Measurements from ENCODE around the gene MRPS21. TPM values are rescaled to one million over a fixed set of nuclear protein-coding genes. Genes with fewer than 3 reads are reported as not detected.
"Not testable (repeated sequence)": the region's sequence is repeated elsewhere in the genome, so short reads cannot be mapped to it uniquely, and the experiment has no call there.

MRPS21 gene
- total RNA-seq, 1 donor from 2014 or later: 67.8 TPM

GRCh38 chr1:150273311-150273710 lies 20.4 kb upstream of the MRPS21 start:
- intact Hi-C loops (cut with DNase I): no loop called here
- no peak for DNase-seq (ENCODE audit: low spot score)

- DNase-seq (ENCODE audit: low spot score): no peak
- intact Hi-C loops (cut with DNase I): loop anchor here (5.0 kb wide), 1 partner anchor 82 kb away; the partner anchor contains the start of gene RPRD2
These were observed 13.4 kb upstream of the MRPS21 start for GRCh38 chr1:150280138-150280707.

GRCh38 chr1:150281221-150281757 lies 12.4 kb upstream of the MRPS21 start:
- no peak for DNase-seq (ENCODE audit: low spot score)
- intact Hi-C loops (cut with DNase I): loop anchor here (5.0 kb wide), 1 partner anchor 81 kb away; the partner anchor contains the start of gene RPRD2

- intact Hi-C loops (cut with DNase I): loop anchor here (1.0 to 5.0 kb wide), 3 partner anchors 14 to 80 kb away; partner anchors contain the start of gene RPRD2
These were observed 11.7 kb upstream of the MRPS21 start, which contains the start of gene CIART for GRCh38 chr1:150281758-150282557. Gene CIART (plus strand): TSS chr1:150282554. CDS start chr1:150283268, 714 bp downstream.

GRCh38 chr1:150282558-150282958 lies 11.1 kb upstream of the MRPS21 start:
- intact Hi-C loops (cut with DNase I): loop anchor here (1.0 to 5.0 kb wide), 3 partner anchors 14 to 80 kb away; partner anchors contain the start of gene RPRD2

More at GRCh38 chr1:150281758-150282557, 11.7 kb upstream of the MRPS21 start, which contains the start of gene CIART:
- peak; percentile 95 for DNase-seq (ENCODE audit: low spot score)

GRCh38 chr1:150283260-150283659 lies 10.4 kb upstream of the MRPS21 start:
- intact Hi-C loops (cut with DNase I): loop anchor here (5.0 kb wide), 1 partner anchor 79 kb away; the partner anchor contains the start of gene RPRD2
- no peak for DNase-seq (ENCODE audit: low spot score)

More at GRCh38 chr1:150282558-150282958, 11.1 kb upstream of the MRPS21 start:
- DNase-seq (ENCODE audit: low spot score): no peak

- intact Hi-C loops (cut with DNase I): no loop called here
- DNase-seq (ENCODE audit: low spot score): no peak
These were observed 5.3 kb upstream of the MRPS21 start for GRCh38 chr1:150288382-150288781.

GRCh38 chr1:150288822-150289221 lies 4.8 kb upstream of the MRPS21 start:
- intact Hi-C loops (cut with DNase I): no loop called here
- DNase-seq (ENCODE audit: low spot score): no peak

- DNase-seq (ENCODE audit: low spot score): no peak
- intact Hi-C loops (cut with DNase I): no loop called here
These were observed 1.8 kb downstream of the MRPS21 start for GRCh38 chr1:150295476-150295875.

GRCh38 chr1:150299716-150300115 lies 6.1 kb downstream of the MRPS21 start:
- intact Hi-C loops (cut with DNase I): no loop called here
- no peak for DNase-seq (ENCODE audit: low spot score)

GRCh38 chr1:150302338-150302737 lies 8.7 kb downstream of the MRPS21 start:
- DNase-seq (ENCODE audit: low spot score): no peak
- intact Hi-C loops (cut with DNase I): no loop called here

- no peak for DNase-seq (ENCODE audit: low spot score)
- intact Hi-C loops (cut with DNase I): no loop called here
These were observed 9.2 kb downstream of the MRPS21 start for GRCh38 chr1:150302902-150303301.

- DNase-seq (ENCODE audit: low spot score); intact Hi-C loops (cut with DNase I): not testable (repeated sequence)
These were observed 14.9 kb downstream of the MRPS21 start for GRCh38 chr1:150308585-150308984.

- intact Hi-C loops (cut with DNase I): no loop called here
- DNase-seq (ENCODE audit: low spot score): no peak
These were observed 16.3 kb downstream of the MRPS21 start for GRCh38 chr1:150309758-150310508.

- no peak for DNase-seq (ENCODE audit: low spot score)
- intact Hi-C loops (cut with DNase I): no loop called here
These were observed 18.1 kb downstream of the MRPS21 start for GRCh38 chr1:150311762-150312161.

GRCh38 chr1:150314691-150315090 lies 21.0 kb downstream of the MRPS21 start:
- DNase-seq (ENCODE audit: low spot score); intact Hi-C loops (cut with DNase I): not testable (repeated sequence)

GRCh38 chr1:150320667-150320978 lies 27.0 kb downstream of the MRPS21 start:
- no peak for DNase-seq (ENCODE audit: low spot score)
- intact Hi-C loops (cut with DNase I): loop anchor here (2.0 to 5.0 kb wide), 2 partner anchors 47 to 52 kb away; partner anchors contain the start of gene APH1A

GRCh38 chr1:150321826-150322166 lies 28.1 kb downstream of the MRPS21 start:
- intact Hi-C loops (cut with DNase I): loop anchor here (2.0 to 5.0 kb wide), 2 partner anchors 46 to 53 kb away; partner anchors contain the start of gene APH1A
- no peak for DNase-seq (ENCODE audit: low spot score)

GRCh38 chr1:150322310-150322709 lies 28.6 kb downstream of the MRPS21 start:
- intact Hi-C loops (cut with DNase I): loop anchor here (5.0 kb wide), 1 partner anchor 45 kb away; no protein-coding TSS in a partner anchor
- no peak for DNase-seq (ENCODE audit: low spot score)
